ENCODE results near the gene BBS9.
"Not testable (repeated sequence)": the region's sequence is repeated elsewhere in the genome, so short reads cannot be mapped to it uniquely, and the experiment has no call there.

Gene BBS9

DNA sequence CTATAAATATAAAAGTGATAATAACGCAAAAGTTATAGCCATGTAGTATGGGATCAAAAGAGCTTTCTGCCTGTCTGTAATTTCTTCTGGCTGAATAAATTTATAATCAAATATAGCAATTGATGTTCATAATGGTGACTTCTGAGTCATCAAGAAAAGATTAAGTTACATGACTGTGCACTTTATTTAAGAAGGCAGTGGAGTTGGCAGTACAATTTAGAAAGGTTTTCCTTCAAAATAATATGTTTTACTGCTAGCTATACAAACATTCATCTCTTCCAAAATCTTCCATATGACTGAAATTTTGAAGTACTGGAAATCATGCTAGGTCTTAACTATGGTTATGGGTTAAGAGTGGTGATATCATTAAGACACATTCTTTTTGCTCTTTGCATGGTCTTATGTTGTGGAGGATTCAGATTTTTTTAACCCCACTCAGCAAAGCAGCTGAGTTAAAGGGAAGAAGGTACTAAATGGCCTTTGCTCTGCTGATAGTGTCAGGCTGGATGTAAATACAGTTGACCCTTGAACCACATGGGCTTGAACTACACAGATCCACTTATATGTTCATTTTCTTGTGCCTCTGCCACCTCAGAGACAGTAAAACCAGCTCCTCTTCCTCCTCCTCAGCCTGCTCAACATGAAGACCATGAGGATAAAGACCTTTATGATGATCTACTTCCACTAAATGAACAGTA, 323.6 kb downstream of the BBS9 start:
- no peaks in the 10 kb centered on the region for H3K27me3 ChIP-seq (ENCODE audit: control insufficient read depth, insufficient read depth, low read length)
- H3K36me3 ChIP-seq (ENCODE audit: control insufficient read depth, insufficient read depth, low read length), result no peaks in the 10 kb centered on the region
- no peaks in the 10 kb centered on the region for H3K9me3 ChIP-seq (ENCODE audit: control insufficient read depth, insufficient read depth, low read length)
- H3K4me3 ChIP-seq (ENCODE audit: low read depth, low read length), result no peak overlapping the region
- no peak overlapping the region for H3K9ac ChIP-seq (ENCODE audit: low read depth, low read length)
- no peaks in the 10 kb centered on the region for H3K4me1 ChIP-seq (ENCODE audit: control insufficient read depth, insufficient read depth, low read length)

DNA sequence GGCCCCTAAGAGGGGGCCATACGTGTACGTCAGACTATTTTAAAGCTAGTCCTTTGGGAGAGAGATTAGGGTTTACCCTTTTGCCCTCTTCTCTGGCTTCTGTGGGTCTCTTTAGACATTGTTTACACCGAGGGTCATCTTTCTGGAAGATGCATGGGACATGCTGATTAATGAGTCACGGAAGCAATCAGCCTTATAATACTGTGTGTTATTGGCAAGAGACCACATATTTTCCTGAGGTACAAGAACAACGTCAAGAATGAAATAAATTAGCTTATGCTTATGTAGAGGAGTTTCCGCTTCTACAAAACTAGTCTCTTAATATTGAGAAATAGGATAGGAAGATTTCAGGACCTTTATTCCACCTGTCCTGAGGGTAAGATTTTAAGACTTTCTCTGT, 327.7 kb downstream of the BBS9 start:
- Histone ChIP-seq H3K27me3 (ENCODE audit: control insufficient read depth, insufficient read depth, low read length) (no peaks in the 10 kb centered on the region), H3K36me3 (ENCODE audit: control insufficient read depth, insufficient read depth, low read length) (no peaks in the 10 kb centered on the region), H3K4me1 (ENCODE audit: control insufficient read depth, insufficient read depth, low read length) (no peaks in the 10 kb centered on the region), H3K9ac (ENCODE audit: low read depth, low read length) (no peak overlapping the region), H3K4me3 (ENCODE audit: low read depth, low read length) (no peak overlapping the region), H3K9me3 (ENCODE audit: control insufficient read depth, insufficient read depth, low read length) (no peaks in the 10 kb centered on the region)

DNA sequence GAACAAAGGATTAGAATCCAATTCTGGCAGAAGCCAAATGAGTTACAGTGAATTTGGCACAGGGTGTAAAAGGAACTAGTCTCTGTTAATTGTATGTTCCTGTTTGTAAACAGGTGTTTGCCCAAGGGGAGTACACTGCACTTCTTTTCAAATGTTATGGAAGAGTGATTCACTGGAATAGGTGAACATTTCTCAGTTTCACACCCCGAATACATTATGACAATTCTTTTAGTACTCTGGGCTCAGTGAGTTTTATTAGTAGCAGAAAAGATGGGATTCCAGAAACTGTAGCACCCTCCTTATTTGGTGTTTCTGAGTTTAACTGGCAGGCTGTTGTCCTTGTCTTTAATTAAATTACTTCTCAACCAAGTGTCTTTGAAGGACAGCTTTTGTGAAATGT, 329.2 kb downstream of the BBS9 start:
- H3K36me3 ChIP-seq (ENCODE audit: control insufficient read depth, insufficient read depth, low read length), result no peaks in the 10 kb centered on the region
- H3K27me3 ChIP-seq (ENCODE audit: control insufficient read depth, insufficient read depth, low read length), result no peaks in the 10 kb centered on the region
- H3K9me3 ChIP-seq (ENCODE audit: control insufficient read depth, insufficient read depth, low read length), result no peaks in the 10 kb centered on the region
- no peaks in the 10 kb centered on the region for H3K4me1 ChIP-seq (ENCODE audit: control insufficient read depth, insufficient read depth, low read length)
- H3K4me3 ChIP-seq (ENCODE audit: low read depth, low read length), result no peak overlapping the region
- no peak overlapping the region for H3K9ac ChIP-seq (ENCODE audit: low read depth, low read length)

DNA sequence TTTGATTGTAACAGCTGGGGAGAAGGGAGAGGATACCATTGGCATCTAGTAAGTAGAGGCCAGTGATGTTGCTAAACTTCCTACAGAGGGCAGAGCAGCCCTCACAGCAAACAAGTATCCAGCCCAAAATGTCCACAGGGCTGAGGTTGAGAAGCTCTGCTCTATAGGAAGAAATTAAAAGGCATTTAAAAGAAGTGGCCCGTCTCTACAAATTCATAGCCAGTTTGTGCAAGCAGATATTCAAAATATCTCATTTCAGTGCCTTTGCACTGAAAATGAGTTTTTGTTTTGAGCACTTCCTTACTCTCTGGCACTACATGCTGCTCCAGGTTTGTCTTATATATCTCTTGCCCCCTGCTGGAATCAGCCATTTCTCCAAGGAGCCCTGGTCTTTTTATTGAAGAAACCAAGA, 330.0 kb downstream of the BBS9 start:
- Histone ChIP-seq H3K4me1 (ENCODE audit: control insufficient read depth, insufficient read depth, low read length) (no peaks in the 10 kb centered on the region), H3K4me3 (ENCODE audit: low read depth, low read length) (no peak overlapping the region), H3K36me3 (ENCODE audit: control insufficient read depth, insufficient read depth, low read length) (no peaks in the 10 kb centered on the region), H3K9ac (ENCODE audit: low read depth, low read length) (no peak overlapping the region), H3K9me3 (ENCODE audit: control insufficient read depth, insufficient read depth, low read length) (no peaks in the 10 kb centered on the region), H3K27me3 (ENCODE audit: control insufficient read depth, insufficient read depth, low read length) (no peaks in the 10 kb centered on the region)

DNA sequence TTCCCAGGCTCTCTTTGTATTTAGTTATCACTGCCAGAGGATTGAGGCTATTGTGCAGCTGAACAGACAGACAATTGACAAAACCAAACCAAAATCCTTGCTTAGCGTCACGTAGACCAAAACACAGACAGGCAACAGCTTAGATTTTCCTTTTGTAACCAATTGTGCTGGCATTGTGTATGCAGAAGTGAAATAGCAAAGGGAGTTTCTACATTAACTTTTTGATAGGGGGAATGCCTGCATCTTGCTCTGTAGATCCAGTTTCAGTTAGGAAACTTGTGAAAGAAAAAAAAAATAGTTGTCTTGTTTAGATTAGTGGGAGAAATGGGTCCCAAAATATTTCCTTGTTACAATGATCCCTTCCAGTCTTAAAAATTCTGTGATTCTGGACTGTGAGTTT, 333.8 kb downstream of the BBS9 start:
- Histone ChIP-seq H3K36me3 (ENCODE audit: control insufficient read depth, insufficient read depth, low read length) (no peaks in the 10 kb centered on the region), H3K9ac (ENCODE audit: low read depth, low read length) (no peak overlapping the region), H3K4me1 (ENCODE audit: control insufficient read depth, insufficient read depth, low read length) (no peaks in the 10 kb centered on the region), H3K4me3 (ENCODE audit: low read depth, low read length) (no peak overlapping the region), H3K27me3 (ENCODE audit: control insufficient read depth, insufficient read depth, low read length) (no peaks in the 10 kb centered on the region), H3K9me3 (ENCODE audit: control insufficient read depth, insufficient read depth, low read length) (no peaks in the 10 kb centered on the region)

DNA sequence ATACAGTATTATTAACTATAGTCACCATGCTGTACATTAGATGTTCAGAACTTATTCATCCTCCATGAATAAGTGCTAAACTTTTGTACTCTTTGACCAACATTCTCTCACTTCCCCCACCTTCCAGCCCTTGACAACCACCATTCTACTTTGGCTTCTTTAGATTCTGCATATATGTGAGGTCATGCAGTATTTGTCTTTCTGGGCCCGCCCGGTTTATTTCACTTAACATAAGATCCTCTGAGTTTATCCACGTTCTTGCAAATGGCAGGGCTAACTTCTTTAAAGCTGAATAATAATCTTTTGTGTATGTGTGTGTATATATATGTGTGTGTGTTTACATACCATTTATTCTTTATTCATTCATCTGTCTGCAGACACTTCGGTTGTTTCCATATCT, 336.8 kb downstream of the BBS9 start:
- Histone ChIP-seq H3K9me3 (ENCODE audit: control insufficient read depth, insufficient read depth, low read length) (no peaks in the 10 kb centered on the region), H3K4me1 (ENCODE audit: control insufficient read depth, insufficient read depth, low read length) (no peaks in the 10 kb centered on the region), H3K9ac (ENCODE audit: low read depth, low read length) (no peak overlapping the region), H3K27me3 (ENCODE audit: control insufficient read depth, insufficient read depth, low read length) (no peaks in the 10 kb centered on the region), H3K4me3 (ENCODE audit: low read depth, low read length) (no peak overlapping the region), H3K36me3 (ENCODE audit: control insufficient read depth, insufficient read depth, low read length) (no peaks in the 10 kb centered on the region)

DNA sequence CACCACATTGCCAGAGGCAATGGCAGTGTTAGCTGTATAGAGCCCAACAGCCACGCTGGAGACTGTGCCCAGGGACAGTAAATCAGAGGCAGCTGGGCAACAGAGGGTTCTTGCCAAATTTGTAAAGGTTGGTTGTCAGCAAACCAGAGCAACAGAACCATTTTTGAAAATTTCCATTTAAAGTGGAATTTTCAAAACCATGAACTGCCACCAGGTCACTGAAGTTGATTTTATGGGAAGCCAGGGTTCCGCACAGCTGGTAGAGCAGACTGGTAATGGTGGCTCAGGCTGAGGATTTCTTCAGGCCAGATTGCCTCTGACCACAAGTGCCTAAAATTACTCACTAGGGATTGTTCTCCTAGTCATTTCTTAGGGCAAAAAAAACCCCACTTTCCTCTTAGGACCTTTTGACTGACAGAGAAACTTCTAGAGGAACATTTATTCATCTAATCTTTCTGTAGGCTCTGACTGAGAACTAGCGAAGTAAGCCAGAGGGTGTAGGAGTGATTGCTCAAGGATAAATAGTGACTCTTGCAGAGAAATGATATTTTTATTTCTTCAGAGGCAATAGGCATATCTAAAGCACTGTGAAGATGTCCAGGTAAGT, 342.4 kb downstream of the BBS9 start:
- no peaks in the 10 kb centered on the region for H3K9me3 ChIP-seq (ENCODE audit: control insufficient read depth, insufficient read depth, low read length)
- no peaks in the 10 kb centered on the region for H3K27me3 ChIP-seq (ENCODE audit: control insufficient read depth, insufficient read depth, low read length)
- H3K4me1 ChIP-seq (ENCODE audit: control insufficient read depth, insufficient read depth, low read length), result peaks cover 4% of the 10 kb centered on the region
- H3K36me3 ChIP-seq (ENCODE audit: control insufficient read depth, insufficient read depth, low read length), result no peaks in the 10 kb centered on the region
- H3K4me3 ChIP-seq (ENCODE audit: low read depth, low read length), result no peak overlapping the region
- H3K9ac ChIP-seq (ENCODE audit: low read depth, low read length), result no peak overlapping the region

DNA sequence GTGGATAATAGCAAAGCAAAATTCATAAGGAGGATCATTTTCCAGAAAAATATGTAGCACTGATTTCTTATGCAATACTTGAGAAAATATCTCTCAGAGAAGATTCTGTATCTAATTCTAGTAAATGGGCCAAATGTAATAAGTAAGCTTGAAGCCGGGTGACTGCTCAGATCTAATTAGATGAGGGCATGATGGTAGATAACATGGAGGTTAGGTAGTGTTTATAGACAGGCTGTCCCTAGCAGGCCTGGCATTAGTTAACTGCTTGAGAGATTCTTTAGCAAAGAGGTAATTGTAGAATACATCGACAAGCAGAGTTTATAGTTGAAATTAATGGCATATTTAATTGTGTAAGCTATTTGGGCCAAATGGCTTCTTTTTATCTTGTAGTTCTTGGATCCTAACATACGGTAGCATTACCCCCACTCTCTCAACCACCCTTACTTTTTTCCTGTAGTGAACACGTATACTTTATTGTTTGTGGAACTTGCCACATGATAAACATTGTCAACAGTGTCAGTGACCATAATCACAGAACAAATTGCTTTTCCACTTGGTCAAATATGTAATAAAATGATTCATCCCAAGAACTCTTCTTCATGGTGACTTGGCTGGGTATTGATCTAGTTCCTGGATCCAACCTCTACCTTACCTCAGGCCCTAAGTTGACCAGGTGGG, 343.1 kb downstream of the BBS9 start:
- H3K4me3 ChIP-seq (ENCODE audit: low read depth, low read length), result no peak overlapping the region
- H3K27me3 ChIP-seq (ENCODE audit: control insufficient read depth, insufficient read depth, low read length), result no peaks in the 10 kb centered on the region
- no peaks in the 10 kb centered on the region for H3K9me3 ChIP-seq (ENCODE audit: control insufficient read depth, insufficient read depth, low read length)
- no peak overlapping the region for H3K9ac ChIP-seq (ENCODE audit: low read depth, low read length)
- no peaks in the 10 kb centered on the region for H3K36me3 ChIP-seq (ENCODE audit: control insufficient read depth, insufficient read depth, low read length)
- peaks cover 4% of the 10 kb centered on the region for H3K4me1 ChIP-seq (ENCODE audit: control insufficient read depth, insufficient read depth, low read length)

DNA sequence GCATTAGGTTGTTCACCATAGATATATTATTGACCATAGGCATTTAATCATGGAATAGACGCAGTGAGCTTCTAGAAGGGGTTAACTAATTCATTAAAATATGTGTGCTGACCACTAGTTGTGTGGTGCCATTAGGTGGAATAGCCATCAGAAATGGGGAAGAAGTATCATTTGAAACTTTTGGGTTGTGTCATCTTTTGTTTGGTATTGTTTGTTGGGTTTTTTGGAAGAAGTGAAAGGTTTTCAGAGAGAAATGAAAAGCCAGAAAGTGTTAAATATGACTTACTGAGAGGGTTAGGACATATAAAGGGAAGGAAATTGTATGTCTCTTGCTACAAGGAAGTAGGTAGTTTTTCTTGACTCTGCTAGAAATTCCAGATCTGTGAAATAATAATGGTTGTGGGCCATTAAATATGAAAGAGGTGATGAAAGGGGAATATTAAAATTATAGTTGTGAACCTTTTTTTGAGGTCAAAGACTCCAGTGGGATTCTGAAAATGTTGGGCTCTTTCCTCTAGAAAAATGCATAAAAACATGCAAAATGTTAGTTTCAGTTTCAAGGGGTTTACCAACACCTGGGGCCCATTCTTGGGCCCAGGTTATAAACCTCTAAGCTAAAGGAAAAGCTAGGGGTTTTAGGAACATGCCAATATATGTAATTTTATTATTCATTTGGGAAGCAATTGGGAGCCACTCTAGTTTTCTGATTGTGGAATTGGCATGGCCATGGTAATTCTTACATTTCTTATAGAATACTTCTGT, 348.5 kb downstream of the BBS9 start:
- no peaks in the 10 kb centered on the region for H3K27me3 ChIP-seq (ENCODE audit: control insufficient read depth, insufficient read depth, low read length)
- no peaks in the 10 kb centered on the region for H3K36me3 ChIP-seq (ENCODE audit: control insufficient read depth, insufficient read depth, low read length)
- H3K4me3 ChIP-seq (ENCODE audit: low read depth, low read length), result no peak overlapping the region
- H3K9me3 ChIP-seq (ENCODE audit: control insufficient read depth, insufficient read depth, low read length), result no peaks in the 10 kb centered on the region
- no peak overlapping the region for H3K9ac ChIP-seq (ENCODE audit: low read depth, low read length)
- H3K4me1 ChIP-seq (ENCODE audit: control insufficient read depth, insufficient read depth, low read length), result peaks cover 4% of the 10 kb centered on the region

DNA sequence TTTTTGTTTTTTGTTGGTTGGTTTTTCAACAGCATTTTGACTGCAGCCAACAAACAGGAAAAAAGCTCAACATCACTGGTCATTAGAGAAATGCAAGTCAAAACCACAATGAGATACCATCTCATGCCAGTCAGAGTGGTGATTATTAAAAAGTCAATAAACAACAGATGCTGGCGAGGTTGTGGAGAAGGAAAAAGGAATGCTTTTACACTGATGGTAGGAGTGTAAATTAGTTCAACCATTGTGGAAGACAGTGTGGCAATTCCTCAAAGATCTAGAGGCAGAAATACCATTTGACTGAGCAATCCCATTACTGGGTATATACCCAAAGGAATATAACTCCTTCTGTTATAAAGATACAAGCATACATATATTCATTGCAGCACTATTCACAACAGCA, 355.1 kb downstream of the BBS9 start:
- H3K4me3 ChIP-seq (ENCODE audit: low read depth, low read length); H3K9ac ChIP-seq (ENCODE audit: low read depth, low read length); H3K36me3 ChIP-seq (ENCODE audit: control insufficient read depth, insufficient read depth, low read length); H3K27me3 ChIP-seq (ENCODE audit: control insufficient read depth, insufficient read depth, low read length); H3K4me1 ChIP-seq (ENCODE audit: control insufficient read depth, insufficient read depth, low read length); H3K9me3 ChIP-seq (ENCODE audit: control insufficient read depth, insufficient read depth, low read length): not testable (repeated sequence)

DNA sequence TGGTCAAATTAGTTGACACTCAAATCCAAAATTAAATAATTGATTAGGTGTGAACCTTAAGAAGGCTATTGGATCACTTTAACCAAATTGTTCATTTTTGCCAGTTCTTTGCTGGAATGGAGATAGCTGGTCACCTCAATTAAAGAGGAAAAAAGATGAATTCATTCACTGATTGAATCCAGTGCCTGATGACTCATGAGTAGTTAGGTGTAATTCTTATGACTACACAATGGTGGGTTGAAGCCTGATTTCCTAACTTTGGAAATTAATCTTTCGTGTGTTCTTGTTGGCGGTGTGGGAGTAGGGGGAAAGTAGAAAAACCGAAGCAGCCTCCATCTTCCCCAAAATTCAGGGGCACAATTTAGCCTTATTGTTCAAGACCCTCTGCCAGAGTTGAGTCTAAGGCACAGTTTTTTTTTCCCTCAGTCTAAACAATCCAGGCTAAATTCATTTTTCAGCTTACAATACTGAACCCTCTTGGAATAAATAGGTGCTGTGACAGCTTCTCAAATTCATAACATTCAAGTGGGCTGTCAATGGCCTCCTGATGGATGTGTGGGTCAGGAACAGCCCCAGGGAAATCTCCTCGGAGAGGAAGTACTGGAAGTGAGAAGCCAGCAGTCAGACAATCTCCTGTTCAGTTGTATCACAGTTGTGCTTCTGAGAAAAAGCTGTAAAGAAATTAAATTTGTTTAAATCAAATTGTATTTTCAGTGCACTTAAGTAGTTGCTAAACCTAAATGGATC, 356.6 kb downstream of the BBS9 start:
- H3K9me3 ChIP-seq (ENCODE audit: control insufficient read depth, insufficient read depth, low read length), result no peaks in the 10 kb centered on the region
- H3K27me3 ChIP-seq (ENCODE audit: control insufficient read depth, insufficient read depth, low read length), result no peaks in the 10 kb centered on the region
- H3K4me1 ChIP-seq (ENCODE audit: control insufficient read depth, insufficient read depth, low read length), result no peaks in the 10 kb centered on the region
- no peak overlapping the region for H3K9ac ChIP-seq (ENCODE audit: low read depth, low read length)
- no peak overlapping the region for H3K4me3 ChIP-seq (ENCODE audit: low read depth, low read length)
- H3K36me3 ChIP-seq (ENCODE audit: control insufficient read depth, insufficient read depth, low read length), result no peaks in the 10 kb centered on the region

Measured in iPS-15b (cell line).